DMS53 treated with DMSO at 0.1 percent for 48 hours (cell line): ENCODE data around the gene SPATA13.
A peak's percentile ranks its signal among the peaks of the same experiment; 100 is the strongest.

Source experiments
- DNase-seq: peaks from one replicate; lab custom pipeline; 2025; ENCODE audit not compliant: unreplicated experiment; lab: John Stamatoyannopoulos, UW

Gene SPATA13

DNA sequence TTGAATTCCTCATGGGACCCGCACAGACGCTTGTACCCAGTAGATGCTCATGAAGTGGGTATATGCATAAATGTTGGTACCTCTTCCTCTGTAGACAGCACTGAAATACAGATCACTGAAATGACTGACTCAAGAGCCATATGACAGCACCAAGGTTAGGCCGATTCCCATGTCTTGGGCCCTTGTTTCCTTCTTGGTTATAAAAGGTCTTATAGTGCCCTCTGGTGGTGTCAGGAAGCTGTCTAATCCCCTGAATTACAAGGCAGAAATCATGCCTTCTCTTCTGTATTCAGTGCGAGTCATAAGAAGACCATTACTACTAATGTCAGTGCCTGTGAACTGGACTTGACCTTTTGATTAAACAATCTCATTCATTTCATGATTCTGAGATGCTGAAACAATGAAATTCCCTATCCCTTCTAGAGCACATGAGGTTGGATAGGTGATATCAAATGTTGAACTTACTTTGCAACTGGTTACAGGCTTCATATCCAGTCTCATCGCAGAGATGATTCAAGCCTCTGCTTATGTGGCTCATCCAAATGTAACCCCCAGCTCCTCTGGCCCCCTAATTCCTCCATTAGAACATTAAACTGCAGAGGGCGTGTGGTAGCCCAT, 59.7 kb downstream of the SPATA13 start:
- peak; percentile 92 for DNase-seq

DNA sequence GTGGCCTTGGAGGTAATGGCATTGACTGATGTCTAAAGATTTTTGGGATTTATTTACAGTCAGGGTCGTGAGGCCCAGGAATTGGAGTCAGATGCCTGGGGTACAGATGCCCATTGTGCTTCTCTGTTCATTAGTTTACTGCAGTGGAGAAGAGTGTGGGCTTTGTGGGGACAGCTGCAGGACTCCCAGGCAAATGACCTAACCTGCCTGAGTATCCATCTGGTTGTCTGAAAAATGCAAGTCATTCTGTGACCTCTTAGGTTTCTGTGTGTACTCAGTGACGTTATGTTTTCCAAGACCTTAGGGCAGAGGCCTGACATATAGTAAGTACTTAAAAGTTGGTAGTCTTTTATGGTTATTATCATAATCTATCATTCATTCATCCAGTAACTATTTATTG, 60.5 kb downstream of the SPATA13 start:
- peak; percentile 95 for DNase-seq

- DNase-seq = no peak
Measured at GRCh38 chr13:24222756-24223155, 62.2 kb downstream of the SPATA13 start.

DNA sequence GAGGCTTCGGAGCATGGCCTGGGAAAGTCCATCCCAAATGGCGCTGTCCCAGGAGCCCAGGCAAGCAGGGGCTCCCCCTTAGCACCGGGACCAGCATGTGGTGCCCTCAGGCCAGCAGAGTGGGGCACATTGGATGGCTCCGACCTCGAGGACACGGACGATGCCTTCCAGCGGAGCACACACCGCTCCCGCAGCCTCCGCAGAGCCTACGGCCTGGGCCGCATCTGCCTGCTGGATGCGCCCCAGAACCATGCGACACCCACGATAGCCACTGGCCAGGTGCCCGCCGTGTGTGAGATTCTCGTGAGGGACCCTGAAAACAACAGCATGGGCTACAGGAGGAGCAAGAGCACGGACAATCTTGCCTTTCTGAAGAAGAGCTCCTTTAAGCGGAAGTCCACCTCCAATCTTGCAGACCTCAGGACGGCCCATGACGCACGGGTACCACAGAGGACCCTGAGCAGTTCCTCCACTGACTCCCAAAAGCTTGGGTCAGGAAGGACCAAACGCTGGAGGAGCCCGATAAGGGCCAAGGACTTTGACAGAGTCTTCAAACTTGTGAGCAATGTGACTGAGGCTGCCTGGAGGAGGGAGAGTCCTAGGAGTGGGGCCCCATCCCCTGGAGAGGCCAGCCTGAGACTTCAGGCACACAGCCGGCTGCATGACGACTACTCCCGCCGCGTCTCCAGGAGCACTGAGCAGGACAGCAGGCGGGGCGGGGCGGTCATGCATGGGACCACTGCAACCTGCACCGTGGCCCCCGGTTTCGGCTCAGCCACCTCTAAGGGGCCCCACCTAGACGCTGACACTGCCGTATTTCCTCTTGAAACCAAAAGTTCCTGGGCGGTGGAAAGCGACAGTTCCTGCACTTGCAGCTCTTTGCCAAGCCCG, 63.1 kb downstream of the SPATA13 start:
- DNase-seq = no peak

GRCh38 chr13:24224232-24224680, 63.7 kb downstream of the SPATA13 start:
- DNase-seq = no peak

DNA sequence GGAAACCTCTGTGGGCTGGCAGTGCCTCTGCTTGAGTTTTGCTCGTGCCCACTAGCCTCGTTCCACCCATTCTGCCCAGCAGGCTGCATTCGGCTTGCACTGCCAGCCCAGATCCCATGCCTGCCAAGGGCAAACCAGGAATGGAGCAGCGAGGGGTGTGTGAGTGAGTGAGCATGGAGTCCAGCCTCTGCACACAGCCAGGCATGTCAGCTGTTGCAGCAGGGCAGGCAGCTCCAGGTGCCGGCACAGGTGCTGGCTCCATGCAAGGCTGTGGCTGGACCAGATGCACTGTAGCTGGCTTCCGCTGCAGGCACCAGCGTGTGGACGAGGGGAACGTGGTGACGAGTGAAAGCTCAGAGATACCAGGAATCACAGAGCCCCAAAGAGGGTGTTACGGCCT, 64.5 kb downstream of the SPATA13 start:
- DNase-seq = no peak

GRCh38 chr13:24225930-24226329, 65.4 kb downstream of the SPATA13 start:
- no peak for DNase-seq

DNA sequence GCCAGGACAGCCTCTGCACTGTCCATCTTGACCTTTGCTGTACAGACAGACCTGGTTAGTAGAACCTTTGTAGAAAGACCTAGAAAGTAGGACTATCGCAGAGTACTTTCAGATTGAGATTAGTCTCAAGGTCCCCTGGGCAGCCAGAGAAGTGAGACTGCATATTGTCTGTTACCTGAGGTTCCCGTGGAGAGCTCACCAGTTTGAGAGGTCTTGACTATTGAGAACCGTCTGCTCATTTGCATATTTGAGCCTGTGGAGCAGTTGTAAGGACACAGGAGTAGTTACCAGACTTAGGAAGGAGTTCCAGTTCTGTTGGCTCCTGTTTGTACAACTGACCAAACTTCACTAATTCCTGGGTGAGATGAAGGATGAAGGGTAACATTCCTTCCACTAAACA, 66.2 kb downstream of the SPATA13 start:
- DNase-seq = no peak

DNA sequence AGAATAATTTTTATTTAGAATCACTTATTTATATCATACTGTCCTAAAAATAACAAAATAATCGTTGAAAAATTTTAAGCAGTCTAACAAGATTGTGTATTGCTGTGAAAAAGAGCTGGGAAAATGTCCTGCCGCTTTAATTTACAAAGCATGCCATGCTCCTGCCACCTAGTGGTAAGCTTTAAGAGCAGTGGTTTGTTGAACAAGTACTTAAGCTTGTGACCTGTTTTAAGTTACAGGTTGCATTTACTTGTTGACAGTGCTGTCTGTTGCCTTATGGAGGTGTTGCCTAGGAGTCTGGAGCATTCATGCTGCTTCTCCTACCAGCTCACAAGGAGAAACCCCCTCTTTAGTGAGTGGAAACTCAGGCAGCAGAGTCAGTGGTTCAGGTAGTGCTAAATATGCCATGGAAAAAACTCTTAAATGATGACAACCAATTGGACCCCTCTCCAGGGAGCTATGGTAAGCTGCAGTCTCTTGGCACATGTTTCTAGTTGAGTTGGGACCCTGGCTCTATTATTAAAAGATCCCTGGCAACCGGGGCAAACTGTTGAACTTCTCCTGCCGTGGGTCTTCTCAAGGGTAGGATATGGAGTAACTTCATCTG, 68.4 kb downstream of the SPATA13 start:
- peak; percentile 76 for DNase-seq

- no peak for DNase-seq
Measured at GRCh38 chr13:24230428-24231072, 70.0 kb downstream of the SPATA13 start.

DNA sequence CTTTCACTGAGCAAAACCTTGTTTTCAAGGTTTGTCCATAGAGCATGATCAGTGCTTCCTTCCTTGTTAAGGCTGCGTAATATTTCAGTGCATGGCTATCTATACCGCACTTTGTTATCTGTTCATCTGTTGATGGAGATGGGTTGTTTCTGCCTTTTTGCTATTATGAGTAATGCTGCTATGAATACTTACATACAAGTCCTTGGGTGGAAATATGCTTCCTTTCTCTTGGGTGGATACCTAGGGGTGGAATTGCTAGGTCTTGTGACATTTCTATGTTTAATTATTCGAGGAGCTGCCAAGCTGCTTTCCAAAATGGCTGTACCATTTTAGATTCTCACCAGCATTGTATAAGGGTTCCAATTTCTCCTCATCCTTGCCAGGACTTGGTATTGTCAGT, 70.9 kb downstream of the SPATA13 start:
- DNase-seq = no peak

- DNase-seq = no peak
Measured at GRCh38 chr13:24232037-24232436, 71.5 kb downstream of the SPATA13 start.

GRCh38 chr13:24232474-24232873, 72.0 kb downstream of the SPATA13 start:
- no peak for DNase-seq

GRCh38 chr13:24233351-24233901, 72.9 kb downstream of the SPATA13 start:
- DNase-seq = no peak

DNA sequence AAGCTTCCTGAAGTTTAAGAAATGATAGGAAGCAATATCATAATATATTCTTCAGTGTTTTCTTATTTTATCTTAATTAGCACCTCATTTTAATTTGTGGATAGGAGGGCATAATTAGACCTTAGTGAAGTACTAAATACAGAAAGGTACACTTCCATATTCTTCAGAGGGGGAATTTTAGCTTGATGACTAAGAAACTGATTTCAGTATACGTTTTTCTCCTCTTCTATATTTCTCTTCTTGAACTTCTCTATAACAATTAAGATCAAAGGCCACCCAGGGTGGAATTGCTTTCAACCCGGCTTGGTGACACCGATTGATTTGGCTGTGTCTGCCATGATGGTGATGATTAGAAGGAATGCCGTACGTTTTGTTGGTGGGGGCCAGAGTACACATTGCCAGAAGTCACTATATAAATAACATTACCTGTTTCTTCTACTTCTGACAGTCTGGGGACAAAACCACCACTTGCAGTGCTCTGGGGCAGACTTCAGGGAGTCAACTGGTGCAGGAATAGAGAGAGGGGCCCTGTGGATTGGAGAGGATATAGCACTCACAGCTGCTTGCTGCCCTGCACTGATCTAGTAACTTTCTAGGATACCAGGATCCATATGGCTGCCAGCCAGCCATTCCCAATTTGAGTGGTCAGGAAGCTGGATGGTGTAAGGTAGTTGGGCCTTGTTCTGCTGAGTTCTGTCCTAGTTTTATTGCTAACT, 73.8 kb downstream of the SPATA13 start:
- DNase-seq = no peak

DNA sequence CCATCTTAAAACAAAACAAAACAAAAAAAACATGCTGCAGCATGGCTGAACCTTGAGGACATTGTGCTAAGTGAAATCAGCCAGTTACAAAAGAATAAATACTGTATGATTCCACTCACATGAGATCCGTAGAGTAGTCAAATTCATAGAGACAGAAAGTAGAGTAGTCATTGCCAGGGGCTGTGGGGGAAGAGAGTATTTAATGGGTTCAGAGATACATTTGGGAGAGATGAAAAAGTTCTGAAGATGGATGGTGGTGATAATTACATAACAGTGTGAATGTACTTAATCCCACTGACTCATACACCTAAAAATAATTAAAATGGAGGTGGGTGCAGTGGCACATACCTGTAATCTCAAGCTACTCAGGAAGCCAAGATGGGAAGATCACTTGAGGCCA, 76.8 kb downstream of the SPATA13 start:
- DNase-seq = no peak

- DNase-seq = no peak
Measured at GRCh38 chr13:24241336-24241735, 80.8 kb downstream of the SPATA13 start.

DNA sequence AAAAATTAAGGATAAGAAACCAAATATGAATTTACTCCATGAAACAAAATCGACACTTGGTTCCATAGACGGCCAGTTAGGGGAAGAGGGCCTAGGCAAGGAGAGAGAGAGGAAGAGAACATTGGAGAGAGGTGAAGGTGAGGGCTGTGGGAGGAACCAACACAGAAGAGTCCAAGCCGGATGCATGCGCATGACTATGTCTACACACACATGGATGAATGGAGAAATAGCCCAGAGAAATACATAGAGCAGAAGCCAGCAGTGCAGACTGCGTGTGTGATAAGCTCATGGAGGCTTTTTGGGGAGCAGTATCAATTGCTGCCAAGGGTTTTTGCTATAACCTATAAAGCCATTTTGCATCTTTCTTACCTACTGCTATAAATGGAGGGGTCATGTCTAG, 81.6 kb downstream of the SPATA13 start:
- DNase-seq = no peak

DNA sequence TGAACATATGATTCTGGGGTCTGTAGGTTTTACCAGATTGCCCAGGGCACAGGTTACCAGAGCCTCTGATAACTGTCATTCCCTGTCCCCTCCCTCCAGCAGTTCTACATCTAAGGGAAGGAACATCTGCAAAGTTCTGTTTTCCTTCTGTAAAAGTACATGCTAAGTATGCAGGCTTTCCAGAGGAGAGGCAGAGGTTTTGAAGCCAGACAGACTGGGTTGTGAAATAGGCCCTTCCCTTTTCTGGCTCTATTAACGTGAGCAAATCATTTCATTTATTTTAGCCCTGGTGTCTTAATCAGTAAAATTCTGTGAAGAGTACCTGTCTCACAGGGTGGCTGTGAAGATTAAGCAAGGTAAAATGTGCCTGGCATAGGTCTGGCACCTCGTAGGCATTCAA, 82.8 kb downstream of the SPATA13 start:
- DNase-seq = no peak

DNA sequence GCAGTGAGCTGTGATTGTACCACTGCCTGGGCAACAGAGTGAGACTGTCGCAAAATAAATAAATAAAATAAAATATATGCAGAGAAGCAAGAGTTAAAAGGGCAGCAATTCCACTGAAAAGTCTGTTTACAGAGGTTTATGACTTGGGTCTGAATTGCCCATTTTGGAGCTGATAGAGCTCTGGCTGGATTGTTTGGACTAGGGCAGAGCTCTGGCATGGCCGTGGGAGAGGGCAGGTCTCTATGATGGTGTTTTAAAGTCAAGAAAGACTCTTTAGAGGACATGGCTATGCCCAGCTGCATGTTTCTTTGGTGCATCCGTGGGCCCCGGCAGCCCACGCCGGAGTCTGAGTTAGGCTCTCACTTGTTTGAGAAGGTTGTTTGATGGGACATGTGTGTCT, 84.3 kb downstream of the SPATA13 start:
- DNase-seq = no peak

DNA sequence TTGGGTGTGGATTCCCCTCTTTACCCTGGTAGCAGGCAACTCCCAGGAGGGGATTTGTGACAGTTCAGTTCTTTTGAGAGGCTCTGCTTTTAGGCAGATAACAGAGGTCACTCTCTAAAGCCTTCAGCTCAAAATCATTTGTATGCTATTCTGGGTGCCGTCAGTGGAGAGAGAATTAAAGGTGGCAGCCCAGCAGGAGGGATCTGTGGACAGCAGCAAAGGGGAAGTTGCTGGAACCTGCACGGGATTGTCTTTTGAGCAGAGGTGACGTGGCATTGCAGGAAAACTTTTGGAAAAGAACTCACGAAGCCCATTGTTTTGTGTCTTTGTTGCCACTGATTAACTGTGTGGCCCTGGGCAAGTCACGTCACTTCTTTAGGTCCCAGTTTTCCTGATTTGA, 86.5 kb downstream of the SPATA13 start:
- no peak for DNase-seq
